Raji (cell line): ENCODE data around the gene EXOC1L.

Experiments
- POLR2A ChIP-seq: IDR thresholded peaks from 2 replicates; pipeline ENCODE4 v1.6.1; 2011; ENCODE audit warnings: low read depth, low read length, control low read depth; ENCODE audit not compliant: insufficient read depth

EXOC1L gene, protein sequence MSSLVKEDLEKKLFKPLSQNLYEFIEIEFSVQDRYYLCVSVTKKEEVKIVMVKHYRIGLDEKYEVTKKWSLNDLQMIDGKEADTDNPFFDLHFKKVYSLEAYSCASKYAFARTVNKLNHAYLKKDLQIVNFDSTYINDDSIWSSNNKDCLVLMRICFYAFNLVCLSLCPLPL

DNA sequence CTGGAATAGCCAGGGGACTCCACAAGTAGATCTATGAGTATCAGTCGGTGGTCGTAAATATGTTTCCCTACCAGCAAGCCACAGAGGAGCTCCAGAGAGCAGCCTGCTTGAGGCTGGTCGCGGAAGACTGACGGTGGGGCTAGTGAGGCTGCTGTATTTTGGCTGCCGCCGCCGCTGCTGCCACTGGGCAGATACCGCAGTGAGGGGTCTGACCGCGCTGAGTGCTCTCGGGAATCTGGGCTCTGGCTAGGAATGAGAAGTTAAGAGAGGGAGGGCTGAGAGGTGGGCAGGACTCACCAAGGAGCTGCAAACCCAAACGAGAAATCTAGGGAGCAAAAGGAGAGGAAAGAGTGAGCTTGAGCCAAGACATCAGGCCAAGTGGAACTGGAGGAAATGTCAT, at the start of gene EXOC1L:
Gene EXOC1L (plus strand): TSS at position 157 of the 400 bp plus-strand sequence. CDS start 237 bp downstream, at position 394.
- TF ChIP-seq POLR2A = no peak

DNA sequence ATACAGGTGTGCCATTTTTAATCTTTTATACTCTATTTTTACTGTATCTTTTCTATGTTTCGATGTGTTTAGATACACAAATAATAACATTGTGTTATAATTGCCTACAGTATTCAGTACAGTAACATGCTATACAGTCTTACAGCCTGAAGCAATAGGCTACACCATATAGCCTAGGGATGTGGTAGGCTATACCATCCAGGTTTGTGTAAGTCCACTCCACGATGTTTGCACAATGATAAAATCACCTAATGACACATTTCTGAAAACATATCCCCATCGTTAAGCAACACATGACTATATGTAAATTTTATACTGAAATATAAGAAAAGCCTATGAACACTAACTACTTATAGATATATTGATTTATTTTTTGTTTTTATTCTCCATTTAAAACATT, 48.9 kb upstream of the EXOC1L start:
- TF ChIP-seq POLR2A = no peak

DNA sequence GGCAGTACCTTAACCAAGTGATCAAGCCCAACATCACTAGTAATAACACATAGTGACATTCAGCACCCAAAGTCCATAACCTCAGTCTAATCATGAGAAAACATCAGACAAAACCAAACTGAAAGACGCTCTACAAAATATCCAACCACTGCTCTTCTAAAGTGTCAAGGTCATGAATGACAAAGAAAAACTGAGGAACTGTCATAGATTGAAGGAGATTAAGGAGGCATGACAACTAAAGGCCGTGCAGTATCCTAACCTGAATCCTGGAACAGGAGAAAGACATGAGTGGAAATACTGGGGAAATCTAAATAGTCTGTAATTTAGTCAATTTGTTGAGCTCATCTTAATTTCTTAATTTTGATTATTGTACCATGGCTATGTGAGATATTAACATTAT, 38.2 kb upstream of the EXOC1L start:
- TF ChIP-seq POLR2A = no peak

DNA sequence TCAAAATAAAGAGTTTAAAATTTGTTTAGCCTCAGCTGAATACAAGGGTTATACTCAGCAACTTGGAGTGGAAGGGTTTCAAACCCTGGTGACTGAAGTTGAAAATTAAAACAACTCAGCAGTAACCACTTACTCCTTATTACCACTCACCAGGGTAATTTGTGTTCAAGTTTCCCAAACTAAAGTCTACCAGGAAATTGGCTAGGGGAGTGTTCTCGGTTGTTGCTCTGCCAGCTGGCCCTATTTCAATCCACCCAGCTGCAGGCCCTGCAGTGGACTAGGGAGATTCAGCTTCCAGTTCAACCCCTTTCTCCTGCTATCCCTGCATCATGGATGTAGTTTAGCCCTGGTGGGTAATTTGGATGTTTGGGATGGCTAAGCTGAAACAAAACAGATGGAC, 37.8 kb upstream of the EXOC1L start:
- TF ChIP-seq POLR2A = no peak

DNA sequence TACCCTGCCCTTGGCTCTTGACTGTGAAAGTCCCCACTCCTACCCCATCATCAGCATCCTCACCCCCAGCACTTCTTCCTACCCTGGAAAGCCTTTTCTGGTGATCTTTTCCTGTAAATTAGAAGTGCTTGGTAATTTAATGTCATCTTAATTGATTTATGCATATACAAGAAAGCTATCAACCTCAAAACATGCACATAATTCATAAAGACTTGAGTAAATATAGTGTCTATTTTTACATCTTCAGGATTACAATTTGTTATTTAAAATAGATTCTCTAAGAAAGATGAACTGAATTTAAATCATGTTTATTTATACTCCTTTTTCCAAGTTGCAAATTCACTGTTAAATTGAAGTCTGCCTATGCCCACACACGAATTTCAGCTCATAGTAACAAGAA, 36.0 kb upstream of the EXOC1L start:
- TF ChIP-seq POLR2A = no peak

DNA sequence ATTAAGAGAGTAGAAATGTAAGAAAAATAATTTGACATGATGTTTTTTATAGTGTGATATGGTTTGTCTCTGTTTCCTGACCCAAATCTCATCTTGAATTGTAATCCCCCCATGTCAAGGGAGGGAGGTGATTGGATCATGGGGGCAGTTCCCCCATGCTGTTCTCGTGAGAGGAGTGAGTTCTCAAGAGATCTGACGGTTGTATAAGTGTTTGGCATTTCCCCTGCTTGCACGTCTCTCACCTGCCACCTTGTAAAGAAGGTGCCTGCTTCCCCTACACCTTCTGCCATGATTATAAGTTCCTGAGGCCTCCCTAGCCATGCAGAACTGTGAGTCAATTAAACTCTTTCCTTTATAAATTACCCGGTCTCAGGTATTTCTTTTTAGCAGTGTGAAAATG, 34.8 kb upstream of the EXOC1L start:
- TF ChIP-seq POLR2A = no peak

DNA sequence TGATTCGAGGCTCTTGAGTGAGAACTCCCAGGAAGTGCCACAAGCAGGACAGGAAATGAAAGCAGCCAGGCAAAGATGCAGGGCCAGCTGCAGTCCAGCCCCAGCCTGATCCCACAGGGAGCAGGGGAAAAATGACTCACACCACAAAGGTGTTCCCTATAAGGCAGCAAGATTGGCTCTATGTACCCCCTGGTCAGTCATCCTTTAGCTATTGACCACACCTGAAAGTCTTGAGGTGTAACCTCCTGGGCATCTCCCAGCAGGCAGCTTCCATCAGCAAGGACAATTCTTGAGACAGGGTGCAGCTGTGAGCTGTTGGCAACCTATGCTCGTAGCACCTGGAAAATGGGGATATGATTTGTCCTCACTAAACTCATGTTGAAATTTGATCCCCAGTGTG, 27.9 kb upstream of the EXOC1L start:
- no peak for TF ChIP-seq POLR2A

DNA sequence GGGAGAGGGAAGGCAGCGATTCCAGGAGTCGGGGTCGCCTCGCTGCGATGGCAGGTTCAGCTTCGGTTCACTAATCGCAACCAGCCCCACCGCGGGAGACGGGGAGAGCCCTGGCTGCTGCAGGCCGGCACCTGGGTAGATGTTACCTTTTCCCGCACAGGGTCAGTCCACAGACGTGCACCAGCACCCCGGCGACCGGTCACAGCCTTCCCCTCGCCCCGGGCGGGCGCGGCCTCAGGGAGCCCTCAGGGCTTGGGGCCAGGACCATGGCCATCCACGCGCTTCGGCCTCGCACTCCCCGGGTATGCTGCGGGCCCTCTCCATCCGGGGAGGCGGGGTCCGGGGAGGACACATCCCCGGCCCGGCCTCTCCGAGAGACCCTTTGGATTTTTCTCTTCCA, 26.1 kb upstream of the EXOC1L start:
- no peak for TF ChIP-seq POLR2A

DNA sequence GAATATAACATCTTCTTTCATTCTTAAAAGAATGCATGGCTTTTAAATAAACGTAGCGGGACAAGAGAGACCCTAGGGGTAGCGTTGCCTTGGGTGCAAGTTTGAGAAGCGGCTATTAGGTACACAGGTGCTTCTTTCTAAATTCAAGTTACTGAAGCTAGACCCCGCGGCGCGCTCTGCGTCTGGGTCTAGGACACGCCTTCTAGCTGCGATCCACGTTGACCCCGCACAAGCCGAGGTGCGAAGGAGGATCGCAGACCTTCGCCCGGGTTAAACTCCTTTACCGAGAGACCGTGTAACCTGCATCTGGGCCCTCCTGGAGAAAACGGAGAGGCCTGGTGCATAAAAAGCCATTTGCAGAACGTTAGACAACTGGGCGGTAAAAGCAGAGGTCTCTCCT, 25.5 kb upstream of the EXOC1L start:
- TF ChIP-seq POLR2A = no peak

DNA sequence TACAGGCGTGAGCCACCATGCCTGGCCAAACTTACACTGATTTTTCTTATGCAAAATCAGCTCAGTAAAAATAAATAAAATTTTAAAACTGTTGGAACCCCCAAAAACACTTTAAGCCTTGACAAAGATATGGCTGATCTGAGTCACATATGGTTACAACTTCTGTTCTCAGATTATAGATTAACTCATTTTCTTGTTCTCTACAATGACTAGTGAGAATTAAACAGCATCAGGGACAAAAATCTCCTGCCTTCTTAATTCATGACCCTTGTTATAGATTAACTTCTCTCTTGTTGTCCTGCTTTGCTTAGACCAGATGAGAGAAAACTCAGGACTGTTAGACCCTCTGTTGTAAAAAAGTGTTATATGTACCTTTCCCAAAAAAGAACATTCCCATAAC, 24.2 kb upstream of the EXOC1L start:
- TF ChIP-seq POLR2A = no peak

DNA sequence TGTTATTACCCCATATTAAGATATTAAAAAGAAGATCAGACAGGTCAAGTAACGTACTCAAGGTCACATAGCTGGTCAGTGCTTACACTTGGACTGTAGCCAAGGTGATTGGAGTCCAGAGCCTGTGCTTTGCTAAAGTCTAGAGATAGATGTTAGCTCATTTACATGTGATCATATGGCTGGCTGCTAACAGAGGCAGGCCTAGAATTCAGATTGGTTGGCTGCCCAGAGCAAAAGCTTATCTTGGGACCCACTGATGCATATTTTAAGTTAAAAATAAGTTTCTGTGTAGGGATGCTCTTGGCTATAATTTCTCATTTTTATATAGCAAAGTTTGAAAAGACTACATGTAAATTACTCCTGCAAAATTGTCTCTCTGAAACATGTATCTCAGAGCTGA, 18.1 kb upstream of the EXOC1L start:
- no peak for TF ChIP-seq POLR2A

DNA sequence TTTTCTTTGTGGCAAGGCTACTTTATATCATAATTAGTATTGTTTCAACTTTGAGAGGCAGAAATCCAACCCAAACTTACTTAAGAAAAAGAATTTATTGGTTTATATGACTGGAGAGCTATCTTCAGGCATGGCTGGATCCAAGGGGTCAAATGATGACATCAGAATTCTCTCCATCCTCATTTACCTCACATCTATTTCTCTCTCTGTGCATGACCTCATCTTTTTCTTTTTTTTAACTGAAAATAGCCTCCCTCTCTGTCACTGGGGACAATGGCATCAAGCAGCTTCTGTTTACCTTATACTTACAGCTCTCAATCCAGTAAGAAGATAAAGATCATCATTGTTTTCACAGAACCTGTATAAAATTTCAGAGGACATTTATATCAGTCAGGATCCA, 12.0 kb upstream of the EXOC1L start:
- no peak for TF ChIP-seq POLR2A

DNA sequence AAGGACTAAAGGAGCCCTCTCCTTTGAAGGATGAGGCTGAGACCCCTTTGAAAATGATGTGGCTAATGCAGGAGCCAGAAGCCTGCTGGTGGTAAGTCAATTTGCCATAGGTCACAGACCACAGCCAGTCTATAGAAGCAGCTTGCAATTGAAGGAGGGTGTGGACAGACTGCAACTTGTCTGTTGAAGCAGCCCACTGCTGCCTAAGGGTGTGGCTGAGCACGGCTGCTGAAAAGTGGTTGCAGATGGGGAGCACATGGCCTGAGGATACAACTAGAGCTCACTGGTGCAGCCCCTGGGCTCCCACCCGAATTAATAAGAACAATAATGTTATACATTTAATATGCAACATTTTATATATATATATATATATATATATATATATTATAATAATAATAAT, 11.4 kb upstream of the EXOC1L start:
- TF ChIP-seq POLR2A = no peak

DNA sequence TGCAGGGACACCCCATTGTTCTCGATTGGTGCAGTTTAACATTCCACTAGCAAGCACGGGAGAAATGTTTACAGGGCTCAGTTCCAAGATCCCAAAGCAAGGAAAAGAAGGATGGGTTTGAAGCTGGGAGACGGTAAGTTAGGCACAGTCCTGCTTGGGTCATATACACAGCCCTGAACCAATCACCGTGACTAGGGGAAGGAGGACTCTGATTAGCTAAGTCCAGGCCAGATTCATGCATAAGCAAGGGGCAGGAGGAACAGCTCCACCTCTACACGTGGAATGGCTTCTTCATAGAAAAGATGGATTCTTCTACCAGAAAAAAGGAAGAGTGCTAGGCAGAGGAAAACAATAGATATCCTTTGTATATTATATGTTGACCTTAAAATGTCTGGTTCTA, 11.0 kb upstream of the EXOC1L start:
- TF ChIP-seq POLR2A = no peak

DNA sequence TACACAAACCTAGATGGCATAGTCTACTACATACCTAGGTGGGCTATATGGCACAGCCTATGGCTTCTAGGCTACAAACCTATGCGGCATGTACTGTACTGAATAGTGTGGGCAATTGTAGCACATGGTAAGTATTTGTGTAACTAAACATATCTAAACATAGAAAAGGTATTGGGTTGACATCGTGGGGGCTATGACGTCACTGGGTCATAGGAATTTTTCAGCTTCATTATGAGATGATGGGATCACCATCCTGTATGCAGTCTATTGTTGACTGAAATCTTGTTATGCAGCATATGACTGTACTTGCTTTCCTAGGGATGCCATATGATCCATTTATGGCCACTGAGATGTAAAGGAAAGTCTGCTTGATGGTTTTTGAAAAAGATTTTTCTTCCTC, 1.9 kb upstream of the EXOC1L start:
- no peak for TF ChIP-seq POLR2A

DNA sequence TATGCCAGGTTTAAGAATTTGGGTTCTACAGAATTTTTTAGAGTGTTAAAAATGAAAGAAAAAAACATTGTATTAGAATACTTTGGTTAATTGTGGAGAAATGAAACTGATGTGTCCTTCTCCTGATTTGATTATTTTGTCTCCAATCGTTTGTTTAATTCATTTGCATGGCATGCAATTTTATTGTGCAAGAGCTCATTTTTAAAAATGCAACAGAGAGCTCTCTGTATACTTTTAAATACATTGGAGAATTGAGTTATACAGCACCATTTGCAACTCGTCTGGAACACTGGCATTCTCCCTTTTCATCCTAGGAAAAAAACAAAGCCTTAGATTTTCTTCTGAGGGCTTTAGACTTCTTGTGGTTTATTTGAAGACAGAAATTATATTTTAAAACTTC, 689 bp downstream of the EXOC1L start:
- TF ChIP-seq POLR2A = no peak

DNA sequence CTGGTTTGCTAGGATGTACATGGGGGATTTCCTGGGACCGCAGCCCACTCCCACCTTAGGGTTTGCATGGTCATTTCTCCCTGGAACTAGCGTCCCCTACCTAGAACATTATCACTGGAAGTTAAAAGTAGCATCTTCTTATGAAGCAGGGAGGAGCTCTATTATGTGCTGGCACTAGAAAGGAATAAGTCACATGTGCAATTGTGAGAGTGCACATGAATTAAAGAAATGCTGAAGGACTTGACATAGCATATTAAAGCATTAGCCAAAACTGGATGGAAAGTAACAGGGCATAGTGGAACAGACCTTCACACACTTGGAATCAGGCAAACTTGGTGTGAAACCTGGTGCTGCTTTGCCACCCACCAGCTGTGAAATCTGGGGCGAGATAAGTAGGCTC, 2.7 kb downstream of the EXOC1L start:
- TF ChIP-seq POLR2A = no peak

DNA sequence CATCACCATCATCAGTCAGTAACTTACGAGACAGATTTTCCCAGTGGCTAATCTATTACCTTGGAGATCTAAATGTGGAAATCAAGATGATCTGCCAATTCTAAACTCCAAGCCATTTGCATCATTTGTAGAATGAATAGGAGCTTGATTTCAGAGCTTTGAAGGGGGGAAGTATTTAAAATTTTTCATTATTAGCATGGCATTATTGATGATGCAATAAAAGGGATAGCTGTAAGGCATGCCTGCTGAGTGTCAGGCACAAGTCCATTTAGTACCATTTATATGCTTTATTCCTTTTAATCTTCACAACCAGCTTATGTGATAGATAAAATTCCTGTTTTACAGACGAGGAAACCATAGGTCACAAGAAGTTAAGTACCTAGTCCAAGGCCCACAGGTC, 5.3 kb downstream of the EXOC1L start:
- no peak for TF ChIP-seq POLR2A

DNA sequence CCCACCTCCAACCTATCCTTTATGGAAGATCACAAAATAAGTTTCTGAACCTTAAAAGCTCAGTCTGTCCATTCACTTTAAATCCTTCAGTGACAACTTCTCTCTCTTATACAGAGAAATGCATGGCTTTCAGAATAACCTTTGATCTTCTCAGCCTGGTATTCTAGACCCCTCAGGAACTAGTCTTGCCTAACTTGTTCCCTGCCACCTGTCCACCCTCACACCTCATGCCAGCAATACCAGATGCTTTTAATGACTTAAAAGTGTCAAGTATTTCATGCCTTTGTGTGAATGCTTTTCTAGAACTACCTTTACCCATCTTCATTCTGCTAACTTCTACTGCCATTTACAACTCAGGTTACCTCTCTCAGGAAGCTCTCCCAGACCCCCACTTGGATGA, 7.4 kb downstream of the EXOC1L start:
- no peak for TF ChIP-seq POLR2A

DNA sequence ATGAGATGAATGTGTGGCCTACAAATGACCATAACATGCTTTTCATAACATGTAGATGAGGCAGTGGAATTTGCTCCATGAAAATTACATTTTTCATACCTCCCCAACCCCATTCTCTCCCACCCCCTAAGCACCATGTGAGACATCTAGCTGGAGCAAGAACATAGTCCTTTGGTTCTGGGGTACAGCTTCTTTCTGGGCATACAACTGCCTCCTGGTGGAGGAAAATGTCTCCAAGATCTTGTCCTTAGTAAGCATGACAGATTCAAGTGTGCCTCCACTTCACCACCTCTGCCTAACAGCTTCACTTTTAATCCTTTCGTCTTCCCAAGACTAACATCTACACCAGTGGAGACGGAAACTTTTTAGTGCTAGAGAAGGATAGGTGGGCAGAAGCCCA, 8.0 kb downstream of the EXOC1L start:
- TF ChIP-seq POLR2A = no peak
